Measurements from ENCODE around the gene SALL4. TPM values are rescaled to one million over a fixed set of nuclear protein-coding genes. Genes with fewer than 3 reads are reported as not detected.

The SALL4 gene
- total RNA-seq = 156 and 178 TPM in 2 replicates
- long read RNA-seq, full-length matches to known transcripts = 352 of 481 reads
- long read RNA-seq, partial matches to known transcripts = 79 of 481 reads
- long read RNA-seq, other reads (novel, unspliced or antisense) = 50 of 481 reads

GRCh38 chr20:51802170-51802751 is at the start of gene SALL4:
Gene SALL4, minus strand, starts transcription at chr20:51802521. Its CDS starts 113 bp downstream, at chr20:51802408.
- Mint-ChIP-seq H3K36me3 (ENCODE audit: insufficient read depth) (no peaks in the 10 kb centered on the region), H3K4me1 (ENCODE audit: low read depth) (peaks cover 34% of the 10 kb centered on the region), H3K27me3 (no peaks in the 10 kb centered on the region), H3K27ac (peak within 1 kb of the TSS; percentile 98), H3K9me3 (ENCODE audit: low read depth) (no peaks in the 10 kb centered on the region), H3K4me3 (ENCODE audit: low read depth) (peak within 1 kb of the TSS; percentile 99)
- DNase-seq (ENCODE audit: low spot score, unreplicated experiment) = peak; percentile 58
- TF ChIP-seq, protein P1, sequence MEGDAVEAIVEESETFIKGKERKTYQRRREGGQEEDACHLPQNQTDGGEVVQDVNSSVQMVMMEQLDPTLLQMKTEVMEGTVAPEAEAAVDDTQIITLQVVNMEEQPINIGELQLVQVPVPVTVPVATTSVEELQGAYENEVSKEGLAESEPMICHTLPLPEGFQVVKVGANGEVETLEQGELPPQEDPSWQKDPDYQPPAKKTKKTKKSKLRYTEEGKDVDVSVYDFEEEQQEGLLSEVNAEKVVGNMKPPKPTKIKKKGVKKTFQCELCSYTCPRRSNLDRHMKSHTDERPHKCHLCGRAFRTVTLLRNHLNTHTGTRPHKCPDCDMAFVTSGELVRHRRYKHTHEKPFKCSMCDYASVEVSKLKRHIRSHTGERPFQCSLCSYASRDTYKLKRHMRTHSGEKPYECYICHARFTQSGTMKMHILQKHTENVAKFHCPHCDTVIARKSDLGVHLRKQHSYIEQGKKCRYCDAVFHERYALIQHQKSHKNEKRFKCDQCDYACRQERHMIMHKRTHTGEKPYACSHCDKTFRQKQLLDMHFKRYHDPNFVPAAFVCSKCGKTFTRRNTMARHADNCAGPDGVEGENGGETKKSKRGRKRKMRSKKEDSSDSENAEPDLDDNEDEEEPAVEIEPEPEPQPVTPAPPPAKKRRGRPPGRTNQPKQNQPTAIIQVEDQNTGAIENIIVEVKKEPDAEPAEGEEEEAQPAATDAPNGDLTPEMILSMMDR (IDR thresholded peaks at IDR 0.05; ENCODE audit: unreplicated experiment) = no peak

DNA sequence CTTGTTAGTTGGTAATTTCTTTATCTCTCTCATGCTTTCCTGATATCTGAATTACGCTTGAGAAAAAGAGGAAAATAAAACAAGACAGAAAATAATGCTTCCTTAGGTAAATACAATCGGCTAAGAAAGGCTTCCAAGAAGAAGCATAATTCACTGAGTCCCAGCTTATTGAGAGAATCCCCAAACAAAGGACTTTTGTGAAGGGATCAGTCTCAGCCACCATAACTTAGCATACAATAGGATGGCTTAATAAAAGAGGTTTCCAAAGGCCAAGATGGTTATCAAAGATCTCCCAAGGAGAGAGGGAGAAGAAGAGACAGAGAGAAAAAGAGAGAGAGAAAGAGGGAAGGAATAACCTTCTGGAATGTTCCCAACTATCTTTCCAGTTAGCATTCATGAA is 46.0 kb upstream of the SALL4 start:
- TF ChIP-seq, protein P1 (IDR thresholded peaks at IDR 0.05; ENCODE audit: unreplicated experiment) = no peak
- DNase-seq (ENCODE audit: low spot score, unreplicated experiment) = no peak
- no peaks in the 10 kb centered on the region for H3K27me3 Mint-ChIP-seq
- no peak overlapping the region for H3K27ac Mint-ChIP-seq
- no peaks in the 10 kb centered on the region for H3K9me3 Mint-ChIP-seq (ENCODE audit: low read depth)
- H3K36me3 Mint-ChIP-seq (ENCODE audit: insufficient read depth) = no peaks in the 10 kb centered on the region
- H3K4me3 Mint-ChIP-seq (ENCODE audit: low read depth) = no peak overlapping the region
- no peaks in the 10 kb centered on the region for H3K4me1 Mint-ChIP-seq (ENCODE audit: low read depth)

DNA sequence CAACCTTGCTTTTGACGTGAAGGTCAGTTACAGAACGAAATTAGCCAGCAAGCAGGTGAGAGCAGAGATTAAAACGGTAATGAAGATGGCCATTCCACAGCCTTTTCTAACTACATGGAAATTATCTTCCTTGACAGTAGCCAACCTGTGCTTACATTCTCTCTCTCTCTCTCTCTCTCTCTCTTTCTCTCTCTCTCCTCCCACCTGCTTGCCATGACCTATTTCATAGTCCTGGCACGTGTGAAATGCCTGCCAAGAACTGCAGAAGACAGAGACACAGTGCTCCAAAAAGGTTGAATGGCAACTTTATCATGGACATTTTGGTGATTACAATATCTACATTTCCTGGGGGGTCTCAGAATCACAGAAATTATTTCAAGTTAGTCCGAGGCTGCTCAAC is 38.5 kb upstream of the SALL4 start:
- no peaks in the 10 kb centered on the region for H3K9me3 Mint-ChIP-seq (ENCODE audit: low read depth)
- H3K27me3 Mint-ChIP-seq = no peaks in the 10 kb centered on the region
- TF ChIP-seq, protein P1 (IDR thresholded peaks at IDR 0.05; ENCODE audit: unreplicated experiment) = no peak
- no peak overlapping the region for H3K27ac Mint-ChIP-seq
- peaks cover 5% of the 10 kb centered on the region for H3K4me1 Mint-ChIP-seq (ENCODE audit: low read depth)
- no peak overlapping the region for H3K4me3 Mint-ChIP-seq (ENCODE audit: low read depth)
- no peaks in the 10 kb centered on the region for H3K36me3 Mint-ChIP-seq (ENCODE audit: insufficient read depth)
- no peak for DNase-seq (ENCODE audit: low spot score, unreplicated experiment)

- DNase-seq (ENCODE audit: low spot score, unreplicated experiment) = no peak
- Mint-ChIP-seq H3K4me3 (ENCODE audit: low read depth) (no peak overlapping the region), H3K27ac (no peak overlapping the region), H3K36me3 (ENCODE audit: insufficient read depth) (no peaks in the 10 kb centered on the region), H3K4me1 (ENCODE audit: low read depth) (peaks cover 9% of the 10 kb centered on the region), H3K27me3 (peaks cover 3% of the 10 kb centered on the region), H3K9me3 (ENCODE audit: low read depth) (no peaks in the 10 kb centered on the region)
- TF ChIP-seq, protein P1 (IDR thresholded peaks at IDR 0.05; ENCODE audit: unreplicated experiment) = no peak
Observed at GRCh38 chr20:51837876-51838420, 35.6 kb upstream of the SALL4 start.

DNA sequence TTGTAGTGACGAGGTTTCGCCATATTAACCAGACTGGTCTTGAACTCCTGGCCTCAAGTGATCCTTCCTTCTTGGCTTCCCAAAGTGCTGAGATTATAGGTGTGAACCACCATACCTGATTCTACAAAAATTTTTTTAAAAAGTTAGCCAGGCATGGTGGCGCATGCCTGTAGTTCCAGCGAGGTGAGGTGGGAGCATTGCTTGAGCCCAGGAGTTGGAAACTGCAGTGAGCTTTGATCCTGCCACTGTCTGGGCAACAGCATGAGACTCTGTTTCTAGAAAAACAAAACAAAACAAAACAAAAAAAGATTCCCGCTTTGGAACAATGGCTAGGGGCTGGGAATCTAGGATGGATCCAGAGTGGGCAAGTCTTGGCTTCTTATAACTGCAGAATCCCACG is 35.1 kb upstream of the SALL4 start:
- DNase-seq (ENCODE audit: low spot score, unreplicated experiment) = no peak
- Mint-ChIP-seq H3K4me3 (ENCODE audit: low read depth) (no peak overlapping the region), H3K27me3 (peaks cover 3% of the 10 kb centered on the region), H3K36me3 (ENCODE audit: insufficient read depth) (no peaks in the 10 kb centered on the region), H3K27ac (no peak overlapping the region), H3K4me1 (ENCODE audit: low read depth) (peaks cover 9% of the 10 kb centered on the region), H3K9me3 (ENCODE audit: low read depth) (no peaks in the 10 kb centered on the region)
- TF ChIP-seq, protein P1 (IDR thresholded peaks at IDR 0.05; ENCODE audit: unreplicated experiment) = no peak

Data from progenitor cell of endocrine pancreas (in vitro differentiated cells).